Fibroblast of skin of left quadriceps (primary cell): ENCODE data around the gene CTSF.

Source experiments
- DNase-seq, 2 experiments: peaks; one replicate each; pipeline ENCODE4 v3.0.0-alpha.2; 2013; ENCODE audit warnings: low read depth in 2 of 2

CTSF gene

DNA sequence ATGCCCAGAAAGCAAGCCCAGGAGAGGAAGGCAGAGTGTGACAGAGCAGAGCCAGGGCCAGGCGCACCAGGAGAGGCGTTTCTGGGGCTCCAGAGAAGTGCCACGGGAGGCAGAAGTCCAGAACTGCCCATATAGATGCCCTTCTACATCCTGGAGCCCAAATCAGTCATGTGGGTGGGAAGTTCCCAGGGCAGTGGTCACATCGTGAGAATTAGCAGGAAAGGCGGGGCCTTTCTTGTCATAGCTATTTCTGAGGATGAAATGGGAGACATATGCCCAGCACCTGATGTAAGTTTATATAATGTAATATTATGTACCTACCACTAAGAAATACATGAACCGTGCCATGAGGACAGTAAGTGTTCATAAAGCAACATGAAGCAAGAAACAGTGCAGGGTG lies 35.6 kb downstream of the CTSF start:
- DNase-seq, result no peak

GRCh38 chr11:66531841-66532240 lies 36.6 kb downstream of the CTSF start:
- DNase-seq, result no peak

DNA sequence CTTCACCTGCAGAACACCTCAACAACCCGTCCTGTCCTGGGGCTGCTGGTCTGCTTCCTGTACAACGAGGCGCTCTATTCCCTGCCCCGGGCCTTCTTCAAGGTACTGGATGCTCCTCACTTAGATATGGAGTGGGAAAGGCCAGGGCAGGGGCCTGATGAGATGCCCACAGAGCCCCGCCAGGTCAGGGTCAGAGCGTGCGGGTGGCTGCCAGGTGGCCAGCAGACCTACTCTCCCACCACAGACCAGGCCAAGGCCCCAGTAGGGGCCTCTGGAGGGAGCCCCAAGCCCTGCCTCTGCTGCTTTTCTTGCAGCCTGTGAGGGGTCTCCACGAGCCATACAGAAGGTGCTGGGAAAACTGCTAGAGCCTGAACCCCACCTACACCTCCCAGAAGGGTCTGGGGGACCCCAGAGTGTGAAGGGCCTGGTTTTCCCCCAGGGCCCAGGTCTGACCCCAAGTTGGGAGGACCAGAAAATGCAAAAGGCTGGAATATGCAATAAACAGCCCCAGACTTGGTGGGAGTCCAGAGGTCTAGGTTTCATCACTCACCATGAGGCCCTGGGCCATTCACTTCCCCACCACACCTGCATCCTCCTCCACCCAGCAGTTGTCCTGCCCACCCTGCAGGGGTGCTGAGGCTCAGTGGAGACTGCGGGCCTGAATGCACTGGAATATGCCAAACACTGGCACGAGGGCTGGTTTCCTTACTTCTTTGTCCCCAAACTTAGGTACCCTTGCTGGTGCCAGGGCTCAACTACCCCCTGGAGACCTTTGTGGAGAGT lies 37.3 kb downstream of the CTSF start:
- DNase-seq, result no peak

GRCh38 chr11:66529655-66530054 lies 38.8 kb downstream of the CTSF start:
- DNase-seq, result no peak

DNA sequence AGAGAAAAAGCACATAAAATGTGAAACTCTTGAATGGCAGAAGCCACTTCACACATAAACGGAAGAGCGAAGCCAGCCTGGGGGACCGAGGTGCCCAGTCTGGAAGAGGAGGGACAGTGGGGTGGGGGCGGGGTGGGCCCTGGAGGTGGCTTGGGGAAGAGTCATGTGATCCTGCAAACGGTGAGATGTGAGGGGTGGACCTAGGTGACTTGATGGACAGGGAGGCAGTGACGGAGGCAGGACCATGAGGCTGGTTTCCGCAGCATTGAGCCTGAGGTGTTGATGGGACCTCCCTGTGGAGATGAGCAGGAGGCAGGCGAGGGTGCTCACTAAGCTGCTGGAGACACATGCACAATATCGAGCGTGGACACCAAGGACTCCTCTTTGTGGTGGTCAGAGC lies 39.3 kb downstream of the CTSF start:
- no peak for DNase-seq

DNA sequence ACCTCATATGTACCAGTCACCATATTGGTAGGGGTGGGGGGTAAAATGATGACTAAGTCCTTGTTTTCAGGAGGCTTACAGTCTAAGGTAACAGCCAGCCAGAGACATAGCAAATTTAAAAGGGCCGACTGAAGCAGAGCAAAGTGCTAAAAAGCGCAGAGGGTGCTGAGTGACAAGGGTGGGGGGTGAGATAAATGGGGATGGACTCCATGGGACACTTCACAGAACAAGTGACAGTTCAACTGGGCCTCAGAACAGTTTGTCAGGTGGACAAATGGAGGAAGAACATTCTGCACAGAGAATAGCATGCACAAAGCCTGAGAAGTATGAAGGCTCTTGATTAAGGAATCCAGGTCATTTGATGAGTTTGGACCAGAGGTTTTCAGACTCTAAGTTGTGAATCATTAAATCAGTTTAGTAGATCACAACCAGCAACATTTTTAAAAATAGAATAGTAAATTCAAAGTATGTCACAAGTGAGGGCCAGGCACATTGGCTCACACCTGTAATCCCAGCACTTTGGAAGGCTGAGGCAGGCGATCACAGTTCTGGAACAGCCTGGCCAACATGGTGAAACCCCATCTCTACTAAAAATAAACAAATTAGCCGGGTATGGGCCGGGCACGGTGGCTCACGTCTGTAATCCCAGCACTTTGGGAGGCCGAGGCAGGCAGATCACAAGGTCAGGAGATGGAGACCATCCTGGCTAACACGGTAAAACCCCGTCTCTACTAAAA lies 43.9 kb downstream of the CTSF start:
- DNase-seq, result no peak

DNA sequence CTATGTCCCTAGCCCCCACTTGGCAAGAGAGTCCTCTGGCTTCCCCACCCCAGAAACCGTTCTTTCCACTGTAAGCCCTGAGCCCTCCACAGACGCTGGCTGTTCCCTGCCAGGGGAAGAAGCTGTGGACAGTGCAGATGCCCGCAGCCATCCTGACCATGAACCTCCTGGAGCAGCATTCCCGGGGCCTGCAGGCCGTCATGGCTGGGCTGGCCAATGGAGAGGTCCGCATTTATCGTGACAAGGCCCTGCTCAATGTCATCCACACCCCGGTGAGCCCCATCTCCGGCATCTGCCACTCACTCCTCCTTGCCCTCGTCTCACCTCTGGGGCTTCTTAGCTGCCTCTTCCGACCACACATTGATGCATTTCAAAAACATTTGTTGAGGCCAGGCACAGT lies 44.8 kb downstream of the CTSF start:
- no peak for DNase-seq
